SK-N-SH treated with all-trans-retinoic acid at 6 μM for 48 hours (cell line): ENCODE measurements around the gene DIAPH1.

ENCODE experiments used
- ARNTL ChIP-seq: fragments of 450-650 bp; formaldehyde crosslinking; IDR thresholded peaks from 2 replicates; pipeline ENCODE4 v1.5.0; 2020; ENCODE audit warnings: low read depth, mild to moderate bottlenecking, moderate library complexity, borderline replicate concordance
- BACH2 ChIP-seq: fragments of 250-450 bp; sonication (Bioruptor Pico); IDR thresholded peaks from 2 replicates; pipeline ENCODE4 v1.9.0; 2021; ENCODE audit warnings: mild to moderate bottlenecking, borderline replicate concordance
- CSDC2 ChIP-seq: fragments of 250-450 bp; sonication (Bioruptor Pico); IDR thresholded peaks from 2 replicates; pipeline ENCODE4 v1.5.0; 2020; ENCODE audit warnings: mild to moderate bottlenecking, moderate library complexity
- ESRRG ChIP-seq: fragments of 250-450 bp; sonication (Bioruptor Pico); IDR thresholded peaks from 2 replicates; pipeline ENCODE4 v1.6.1; 2021; ENCODE audit warnings: mild to moderate bottlenecking
- GLIS3 ChIP-seq: fragments of 250-450 bp; sonication (Bioruptor Pico); IDR thresholded peaks from 2 replicates; pipeline ENCODE4 v1.5.0; 2020; ENCODE audit warnings: mild to moderate bottlenecking, moderate library complexity
- OSR1 ChIP-seq: fragments of 250-450 bp; sonication (Bioruptor Pico); IDR thresholded peaks from 2 replicates; pipeline ENCODE4 v1.8.0; 2022; ENCODE audit warnings: moderate library complexity, mild to moderate bottlenecking, inconsistent platforms
- PATZ1 ChIP-seq: fragments of 250-450 bp; sonication (Bioruptor Pico); IDR thresholded peaks from 2 replicates; pipeline ENCODE4 v1.8.0; 2020; ENCODE audit warnings: mild to moderate bottlenecking, moderate library complexity, borderline replicate concordance
- PPARA ChIP-seq: fragments of 250-450 bp; sonication (Bioruptor Pico); IDR thresholded peaks from 2 replicates; pipeline ENCODE4 v1.5.0; 2020; ENCODE audit warnings: mild to moderate bottlenecking, borderline replicate concordance
- RARB ChIP-seq: fragments of 250-450 bp; sonication (Bioruptor Pico); IDR thresholded peaks from 2 replicates; pipeline ENCODE4 v1.8.0; 2021; ENCODE audit warnings: mild to moderate bottlenecking, moderate library complexity
- TCF4 ChIP-seq: fragments of 250-450 bp; sonication (Bioruptor Pico); IDR thresholded peaks from 2 replicates; pipeline ENCODE4 v1.8.0; 2021; ENCODE audit warnings: mild to moderate bottlenecking, moderate library complexity, borderline replicate concordance
- TSHZ2 ChIP-seq: fragments of 250-450 bp; sonication (Bioruptor Pico); IDR thresholded peaks from 2 replicates; pipeline ENCODE4 v1.5.0; 2020; ENCODE audit warnings: mild to moderate bottlenecking, moderate library complexity
- ZC3H10 ChIP-seq: fragments of 250-450 bp; sonication (Bioruptor Pico); IDR thresholded peaks from 2 replicates; pipeline ENCODE4 v1.5.1; 2021; ENCODE audit warnings: mild to moderate bottlenecking, moderate library complexity
- ZFP3 ChIP-seq: fragments of 250-450 bp; sonication (Bioruptor Pico); IDR thresholded peaks from 2 replicates; pipeline ENCODE4 v1.5.0; 2020; ENCODE audit warnings: mild to moderate bottlenecking, moderate library complexity
- ZNF70 ChIP-seq: fragments of 450-650 bp; formaldehyde crosslinking; IDR thresholded peaks from 2 replicates; pipeline ENCODE4 v1.5.0; 2020; ENCODE audit warnings: mild to moderate bottlenecking, moderate library complexity

- TF ChIP-seq OSR1 (CRISPR knock-in tag): no peak
- TF ChIP-seq RARB (CRISPR knock-in tag): no peak
- no peak for TF ChIP-seq PATZ1 (CRISPR knock-in tag)
- TF ChIP-seq ZNF70: no peak
- TF ChIP-seq CSDC2 (CRISPR knock-in tag): no peak
- TF ChIP-seq TCF4 (CRISPR knock-in tag): no peak
- TF ChIP-seq BACH2: no peak
- TF ChIP-seq TSHZ2 (CRISPR knock-in tag): no peak
- TF ChIP-seq GLIS3 (CRISPR knock-in tag): no peak
- no peak for TF ChIP-seq ZFP3 (CRISPR knock-in tag)
- no peak for TF ChIP-seq ARNTL
- no peak for TF ChIP-seq ESRRG (CRISPR knock-in tag)
- TF ChIP-seq PPARA: no peak
- no peak for TF ChIP-seq ZC3H10 (CRISPR knock-in tag)
Measured at GRCh38 chr5:141656396-141656795, 37.6 kb upstream of the DIAPH1 start.
